GM03348 (cell line): ENCODE measurements around the gene CDC42BPG.

Experiments
- DNase-seq: peaks from one replicate; pipeline ENCODE4 v3.0.0; 2012; ENCODE audit warnings: low spot score

CDC42BPG gene

GRCh38 chr11:64790205-64791095 lies 54.0 kb downstream of the CDC42BPG start:
- DNase-seq, result no peak

- DNase-seq, result no peak
These were observed 54.9 kb downstream of the CDC42BPG start for GRCh38 chr11:64789331-64790204.

GRCh38 chr11:64788321-64789215 lies 55.9 kb downstream of the CDC42BPG start:
- DNase-seq, result no peak

- DNase-seq, result peak; percentile 69
These were observed 56.7 kb downstream of the CDC42BPG start for GRCh38 chr11:64787526-64788320.

- DNase-seq, result no peak
These were observed 58.1 kb downstream of the CDC42BPG start for GRCh38 chr11:64786308-64786707.

GRCh38 chr11:64784813-64785581 lies 59.5 kb downstream of the CDC42BPG start:
- no peak for DNase-seq

- DNase-seq, result peak; percentile 99
These were observed 65.8 kb downstream of the CDC42BPG start, which contains the start of gene SF1 for GRCh38 chr11:64778473-64779298. Gene SF1 (minus strand): TSS chr11:64778542. CDS start chr11:64778392, 150 bp downstream.

- no peak for DNase-seq
These were observed 66.3 kb downstream of the CDC42BPG start for GRCh38 chr11:64778223-64778472.

GRCh38 chr11:64777449-64778222 lies 66.8 kb downstream of the CDC42BPG start:
- peak; percentile 99 for DNase-seq

GRCh38 chr11:64776875-64777274 lies 67.6 kb downstream of the CDC42BPG start:
- DNase-seq, result no peak

- no peak for DNase-seq
These were observed 68.0 kb downstream of the CDC42BPG start for GRCh38 chr11:64776425-64776824.

- DNase-seq, result no peak
These were observed 70.3 kb downstream of the CDC42BPG start for GRCh38 chr11:64774144-64774543.
